PC-3 (cell line): Measurements from ENCODE around the gene YBX2. TPM values are rescaled to one million over a fixed set of nuclear protein-coding genes. Genes with fewer than 3 reads are reported as not detected.

ENCODE experiments used
- ATAC-seq: fragments of 200-7000 bp; cut with Tn5 transposase; 2 replicates; pipeline ENCODE4 v1.9.1; 2020; ENCODE audit warnings: mild to moderate bottlenecking, moderate library complexity
- BruUV-seq: library from RNA; stranded (reverse); fragments of 400-500 nt; replicated peaks from 2 replicates; lab custom pipeline; 2021; lab: Mats Ljungman, UMichigan
- CTCF ChIA-PET: fragments of 300-600 bp; sonication (Branson Sonifier 250); formaldehyde crosslinking; loops from one replicate; lab custom pipeline; 2022; ENCODE audit warnings: antibody characterized with exemption; lab: Charles Lee
- POLR2A ChIA-PET: fragments of 300-600 bp; sonication (Branson Sonifier 250); formaldehyde crosslinking; loops from one replicate; lab custom pipeline; 2022; ENCODE audit warnings: antibody characterized with exemption; ENCODE audit not compliant: unreplicated experiment; lab: Charles Lee
- DNase-seq: peaks from one replicate; pipeline ENCODE4 v3.0.0-alpha.2; 2015
- H2AFZ ChIP-seq: fragments of 300-600 bp; sonication (generic); 2 replicates; pipeline ENCODE4 v1.6.0; 2016; ENCODE audit warnings: antibody characterized with exemption, low read length
- H3F3A ChIP-seq: fragments of 300-600 bp; sonication (generic); one replicate; pipeline ENCODE4 v1.6.0; 2017; ENCODE audit warnings: antibody characterized with exemption, low read length, control low read depth, mild to moderate bottlenecking; ENCODE audit not compliant: unreplicated experiment
- H3K27ac ChIP-seq: fragments of 300-600 bp; sonication (generic); 2 replicates; pipeline ENCODE4 v1.5.1; 2016; ENCODE audit warnings: mild to moderate bottlenecking, low read length
- H3K27me3 ChIP-seq: fragments of 300-600 bp; sonication (generic); 2 replicates; pipeline ENCODE4 v1.6.1; 2016; ENCODE audit warnings: low read length, mixed read lengths
- H3K36me3 ChIP-seq: fragments of 300-600 bp; sonication (generic); 2 replicates; pipeline ENCODE4 v1.6.1; 2016; ENCODE audit warnings: low read depth, mixed run types, low read length, mixed read lengths
- H3K4me1 ChIP-seq: fragments of 300-600 bp; sonication (generic); 2 replicates; pipeline ENCODE4 v1.5.1; 2016; ENCODE audit warnings: low read length; ENCODE audit not compliant: insufficient read depth
- H3K4me2 ChIP-seq: fragments of 300-600 bp; sonication (generic); 2 replicates; pipeline ENCODE4 v1.6.0; 2016; ENCODE audit warnings: low read length
- H3K4me3 ChIP-seq: fragments of 300-600 bp; sonication (generic); 2 replicates; pipeline ENCODE4 v1.5.1; 2016; ENCODE audit warnings: mild to moderate bottlenecking, low read length, mixed read lengths
- H3K79me2 ChIP-seq: fragments of 300-600 bp; sonication (generic); 2 replicates; pipeline ENCODE4 v1.6.1; 2017; ENCODE audit warnings: low read length, mixed read lengths
- H3K9ac ChIP-seq: fragments of 300-600 bp; sonication (generic); 2 replicates; pipeline ENCODE4 v1.6.0; 2016; ENCODE audit warnings: mild to moderate bottlenecking, low read length
- H3K9me2 ChIP-seq: fragments of 300-600 bp; sonication (generic); replicated peaks from 2 replicates; pipeline ENCODE4 v1.6.1; 2016; ENCODE audit warnings: mixed run types, low read length, mixed read lengths
- H3K9me3 ChIP-seq: fragments of 300-600 bp; sonication (generic); 2 replicates; pipeline ENCODE4 v1.6.1; 2016; ENCODE audit warnings: low read length, mixed read lengths
- H4K20me1 ChIP-seq: fragments of 300-600 bp; sonication (generic); 2 replicates; pipeline ENCODE4 v1.6.1; 2016; ENCODE audit warnings: low read length, mixed read lengths
- EZH2 ChIP-seq: fragments of 300-600 bp; sonication (generic); IDR thresholded peaks from one replicate; pipeline ENCODE4 v1.6.1; 2017; ENCODE audit warnings: antibody characterized with exemption, mild to moderate bottlenecking, low read length; ENCODE audit not compliant: unreplicated experiment
- EZH2phosphoT487 ChIP-seq: fragments of 300-600 bp; sonication (generic); IDR thresholded peaks from 2 replicates; pipeline ENCODE4 v1.6.1; 2018; ENCODE audit warnings: mild to moderate bottlenecking, antibody characterized with exemption, low read length, borderline replicate concordance
- intact Hi-C: fragments of 100-400 bp; cut with micrococcal nuclease; formaldehyde crosslinking; loops from 2 replicates; pipeline ENCODE4 v1.9.0; 2023
- total RNA-seq: library from RNA; depleted of rRNA; stranded (reverse); fragments of >200 nt; gene quantifications from 2 replicates; pipeline ENCODE4 v1.2.3, GENCODE V29; 2014
- TF ChIP-seq, protein P1 (sequence below): fragments of 300-600 bp; sonication (generic); conservative IDR thresholded peaks from 2 replicates; pipeline ENCODE4 v1.5.1; 2017; ENCODE audit warnings: antibody characterized with exemption, low read depth, mild to moderate bottlenecking, low read length

Gene YBX2
- total RNA-seq, 1 experiment from 2014 or later: 1.1 TPM

DNA sequence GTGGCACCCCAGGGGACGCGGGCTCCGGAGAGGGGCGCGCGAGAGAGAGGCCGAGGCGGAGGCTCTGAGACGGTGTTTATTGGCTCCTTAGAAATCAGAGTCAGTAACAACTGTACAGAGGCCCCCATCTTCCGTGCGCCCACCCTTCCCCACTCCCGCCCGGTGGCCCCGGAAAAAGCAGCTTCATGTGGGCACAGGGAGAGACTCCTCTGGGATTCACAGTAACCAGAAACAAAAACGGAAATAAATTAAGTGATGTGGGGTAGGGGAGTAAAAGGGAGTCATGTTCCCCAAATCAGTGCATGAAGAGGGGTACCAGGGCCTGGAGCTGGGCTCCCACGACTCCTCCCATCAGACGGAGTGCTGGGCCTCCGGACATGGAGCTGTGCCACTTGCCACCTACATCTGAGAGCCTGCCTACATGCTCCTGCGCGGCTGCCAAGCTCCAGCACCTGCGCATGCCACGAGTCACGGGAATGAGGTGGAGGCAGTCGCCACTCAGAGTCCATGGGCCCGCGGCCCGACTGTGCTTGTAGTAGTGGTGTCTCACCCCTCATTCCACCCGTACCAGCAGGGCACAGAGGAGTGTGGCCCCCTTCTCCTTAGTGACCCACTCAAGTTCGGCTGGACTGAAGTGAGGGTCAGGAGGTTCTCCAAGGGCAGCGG, 21.3 kb upstream of the YBX2 start:
- Histone ChIP-seq H3K4me3 (peak overlapping the region; percentile 86), H2AFZ (peak overlapping the region; percentile 72), H3K9ac (peak overlapping the region; percentile 84), H3K4me1 (peaks cover 9% of the 10 kb centered on the region; the same call in 1 of the 2 replicates), H3K27ac (peak overlapping the region; percentile 58), H4K20me1 (peaks cover 26% of the 10 kb centered on the region), H3K9me3 (no peaks in the 10 kb centered on the region), H3K27me3 (no peaks in the 10 kb centered on the region), H3K36me3 (peaks cover 18% of the 10 kb centered on the region), H3K79me2 (peaks cover 18% of the 10 kb centered on the region), H3K9me2 (no peaks in the 10 kb centered on the region), H3K4me2 (peak overlapping the region; percentile 96), H3F3A (peaks cover 12% of the 10 kb centered on the region)
- ChIA-PET CTCF (no interaction called here), POLR2A (no interaction called here)
- BruUV-seq: no TSS peak
- no peak for ATAC-seq
- intact Hi-C loops: no loop called here
- TF ChIP-seq EZH2phosphoT487: no peak
- TF ChIP-seq, protein P1, sequence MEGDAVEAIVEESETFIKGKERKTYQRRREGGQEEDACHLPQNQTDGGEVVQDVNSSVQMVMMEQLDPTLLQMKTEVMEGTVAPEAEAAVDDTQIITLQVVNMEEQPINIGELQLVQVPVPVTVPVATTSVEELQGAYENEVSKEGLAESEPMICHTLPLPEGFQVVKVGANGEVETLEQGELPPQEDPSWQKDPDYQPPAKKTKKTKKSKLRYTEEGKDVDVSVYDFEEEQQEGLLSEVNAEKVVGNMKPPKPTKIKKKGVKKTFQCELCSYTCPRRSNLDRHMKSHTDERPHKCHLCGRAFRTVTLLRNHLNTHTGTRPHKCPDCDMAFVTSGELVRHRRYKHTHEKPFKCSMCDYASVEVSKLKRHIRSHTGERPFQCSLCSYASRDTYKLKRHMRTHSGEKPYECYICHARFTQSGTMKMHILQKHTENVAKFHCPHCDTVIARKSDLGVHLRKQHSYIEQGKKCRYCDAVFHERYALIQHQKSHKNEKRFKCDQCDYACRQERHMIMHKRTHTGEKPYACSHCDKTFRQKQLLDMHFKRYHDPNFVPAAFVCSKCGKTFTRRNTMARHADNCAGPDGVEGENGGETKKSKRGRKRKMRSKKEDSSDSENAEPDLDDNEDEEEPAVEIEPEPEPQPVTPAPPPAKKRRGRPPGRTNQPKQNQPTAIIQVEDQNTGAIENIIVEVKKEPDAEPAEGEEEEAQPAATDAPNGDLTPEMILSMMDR: no peak
- no peak for TF ChIP-seq EZH2
- peak; percentile 2 for DNase-seq

DNA sequence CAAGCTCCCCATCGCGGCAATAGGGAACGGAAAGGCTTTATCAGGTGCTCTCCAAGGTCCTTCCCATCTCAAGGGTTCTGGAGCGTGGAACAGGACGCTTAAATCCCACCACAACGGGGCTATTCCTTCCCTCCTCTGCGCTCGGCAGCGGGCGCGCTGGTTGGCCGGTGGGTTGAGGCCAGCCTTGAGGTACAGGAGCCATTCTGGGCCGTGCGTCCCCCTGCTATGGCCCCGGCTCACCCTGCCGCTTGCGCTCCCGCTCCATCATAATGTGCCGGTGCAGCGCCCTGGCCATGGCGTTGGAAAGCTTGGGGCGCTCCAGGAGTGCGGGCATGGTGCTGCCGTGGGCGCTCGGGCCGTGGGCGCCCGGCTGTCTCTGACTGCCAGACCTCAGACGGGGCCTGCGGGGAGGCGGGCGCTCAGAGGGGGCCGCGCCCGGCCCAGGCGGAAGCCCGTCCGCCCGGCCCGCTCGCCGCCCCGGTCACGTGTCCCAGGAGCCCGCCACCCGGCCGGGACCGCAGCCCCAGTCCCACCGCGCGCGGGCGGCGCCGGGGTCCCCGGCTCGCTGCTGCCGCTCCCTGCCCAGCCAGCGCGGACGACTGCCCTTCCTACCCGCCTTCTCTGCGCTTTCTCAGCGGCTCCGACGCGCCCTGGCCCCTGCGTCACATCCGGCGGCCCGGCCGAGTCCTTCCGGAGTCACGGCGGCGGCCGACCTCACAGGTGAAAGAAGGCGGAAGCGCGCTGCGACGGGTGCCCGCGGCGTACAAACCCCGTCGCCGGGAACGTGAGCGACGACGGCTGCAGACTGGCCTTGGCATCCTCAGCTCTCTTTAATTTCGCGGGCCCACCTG, 20.5 kb upstream of the YBX2 start, which contains the start of gene GPS2:
Gene GPS2, minus strand, starts transcription at position 642 of the 851 bp plus-strand sequence. Its CDS starts 308 bp downstream, at position 334.
- Histone ChIP-seq H3K27me3 (no peaks in the 10 kb centered on the region), H3K9me2 (no peaks in the 10 kb centered on the region), H3K4me2 (peak within 1 kb of the TSS; percentile 96), H3F3A (peaks cover 12% of the 10 kb centered on the region), H3K79me2 (peaks cover 26% of the 10 kb centered on the region), H3K36me3 (peaks cover 26% of the 10 kb centered on the region), H3K4me1 (peaks cover 17% of the 10 kb centered on the region; the same call in 1 of the 2 replicates), H3K27ac (peak within 1 kb of the TSS; percentile 58), H2AFZ (peak within 1 kb of the TSS; percentile 72), H3K4me3 (peak within 1 kb of the TSS; percentile 86), H3K9me3 (no peaks in the 10 kb centered on the region), H4K20me1 (peaks cover 33% of the 10 kb centered on the region), H3K9ac (peak within 1 kb of the TSS; percentile 84)
- DNase-seq: peak; percentile 83
- POLR2A ChIA-PET: interaction anchor here (0.5 kb wide), 1 partner anchor 46 kb away, joined by 16 read pairs; no protein-coding TSS in a partner anchor
- BruUV-seq: no TSS peak
- TF ChIP-seq EZH2 (no peak), EZH2phosphoT487 (no peak)
- TF ChIP-seq, protein P1: no peak
- intact Hi-C loops: no loop called here
- peak; percentile 82 for ATAC-seq
- CTCF ChIA-PET: no interaction called here
